HepG2 (cell line): ENCODE measurements around the gene MAGEB4. TPM values are rescaled to one million over a fixed set of nuclear protein-coding genes. Genes with fewer than 3 reads are reported as not detected.

Experiments
- ATAC-seq: fragments of 200-7000 bp; cut with Tn5 transposase; 3 replicates; pipeline ENCODE4 v1.9.1; 2020; ENCODE audit warnings: mild to moderate bottlenecking, moderate library complexity
- BruUV-seq: library from RNA; stranded (reverse); fragments of 400-500 nt; replicated peaks from 2 replicates; lab custom pipeline; 2021; lab: Mats Ljungman, UMichigan
- CTCF ChIA-PET: fragments of 300-600 bp; formaldehyde crosslinking; extraction: SDS; loops from one replicate; lab custom pipeline; 2021; ENCODE audit warnings: low total read pairs, inconsistent platforms, low intra/inter-chr PET ratio; lab: Yijun Ruan, JAX
- POLR2A ChIA-PET: fragments of 350-600 bp; sonication (Branson Sonifier 250); formaldehyde crosslinking; loops from one replicate; lab custom pipeline; 2020; ENCODE audit warnings: antibody characterized with exemption, inconsistent platforms; lab: Yijun Ruan, JAX
- DNase-seq: peaks from one replicate; pipeline ENCODE4 v3.0.0-alpha.2; 2015; ENCODE audit warnings: low spot score
- FAIRE-seq: peaks from 3 replicates; lab custom pipeline; 2011; peaks lifted over from hg19 to GRCh38; lab: Jason Lieb, UNC
- H2AFZ ChIP-seq: one replicate; pipeline ENCODE4 v1.6.1; 2011; ENCODE audit warnings: low read length, inconsistent platforms
- H3K27ac ChIP-seq: fragments of 300-600 bp; 3 replicates; pipeline ENCODE4 v1.8.0; 2011; ENCODE audit warnings: mixed run types, mild to moderate bottlenecking, mixed read lengths, low read length, inconsistent platforms; ENCODE audit not compliant: insufficient read depth; ENCODE audit errors: extremely low read length
- H3K27me3 ChIP-seq, 2 experiments: fragments of 200-600 bp in 1 of 2; 2 replicates in 1 of 2; 3 replicates in 1 of 2; pipeline versions ENCODE4 v1.6.0 to v1.8.0; 2011; ENCODE audit warnings: low read length in 2 of 2, mild to moderate bottlenecking in 2 of 2, moderate library complexity in 2 of 2, inconsistent platforms in 1 of 2; ENCODE audit not compliant: insufficient read depth in 2 of 2, control insufficient read depth in 1 of 2
- H3K36me3 ChIP-seq, 2 experiments: fragments of 200-600 bp in 1 of 2; replicated peaks in 1 of 2; 2 replicates in 1 of 2; 3 replicates in 1 of 2; pipeline versions ENCODE4 v1.5.1 to v1.8.0; 2011; ENCODE audit warnings: low read length in 2 of 2, inconsistent platforms in 1 of 2; ENCODE audit not compliant: insufficient read depth in 2 of 2, control insufficient read depth in 1 of 2
- H3K4me1 ChIP-seq: 2 replicates; pipeline ENCODE4 v1.5.1; 2012; ENCODE audit warnings: low read length, inconsistent platforms; ENCODE audit not compliant: insufficient read depth
- H3K4me2 ChIP-seq: 2 replicates; pipeline ENCODE4 v1.6.0; 2011; ENCODE audit warnings: low read depth, low read length, inconsistent platforms
- H3K4me3 ChIP-seq, 3 experiments: fragments of 200-600 bp in 1 of 3; sonication (generic), shearing (Covaris generic) in 1 of 3; replicated peaks in 1 of 3; 2 replicates each; pipeline ENCODE4 v1.5.1; 2011 to 2016; ENCODE audit warnings: low read length in 3 of 3, inconsistent platforms in 2 of 3, low read depth in 2 of 3, mild to moderate bottlenecking in 2 of 3, control low read depth in 1 of 3, mixed read lengths in 1 of 3; ENCODE audit not compliant: insufficient read depth in 1 of 3
- H3K79me2 ChIP-seq: one replicate; pipeline ENCODE4 v1.6.1; 2011; ENCODE audit warnings: low read length, inconsistent platforms; ENCODE audit not compliant: insufficient read depth
- H3K9ac ChIP-seq: 2 replicates; pipeline ENCODE4 v1.6.0; 2011; ENCODE audit warnings: mild to moderate bottlenecking, low read depth, low read length, inconsistent platforms; ENCODE audit not compliant: insufficient read depth
- H3K9me3 ChIP-seq: 2 replicates; pipeline ENCODE4 v1.5.1; 2012; ENCODE audit warnings: mild to moderate bottlenecking, low read length
- H4K20me1 ChIP-seq: 2 replicates; pipeline ENCODE4 v1.6.0; 2011; ENCODE audit warnings: inconsistent platforms, mild to moderate bottlenecking, low read length, moderate library complexity; ENCODE audit not compliant: insufficient read depth
- AGO2 ChIP-seq: fragments of 200-400 bp; formaldehyde crosslinking; optimal IDR thresholded peaks from 2 replicates; pipeline ENCODE3; 2017; ENCODE audit warnings: mild to moderate bottlenecking, low read depth, low read length, moderate library complexity
- BHLHE40 ChIP-seq: IDR thresholded peaks from 2 replicates; pipeline ENCODE4 v1.6.1; 2011; ENCODE audit warnings: low read length, improper control_type of control experiment
- KLF12 ChIP-seq: sonication (generic); formaldehyde crosslinking; IDR thresholded peaks from 2 replicates; pipeline ENCODE4 v1.4.0; 2020; ENCODE audit warnings: missing genetic modification reagents, borderline replicate concordance
- MEIS2 ChIP-seq: sonication (generic); formaldehyde crosslinking; IDR thresholded peaks from 2 replicates; pipeline ENCODE4 v1.9.0; 2021; ENCODE audit warnings: mild to moderate bottlenecking, missing genetic modification reagents
- TBP ChIP-seq: sonication (generic); formaldehyde crosslinking; IDR thresholded peaks from 2 replicates; pipeline ENCODE4 v1.5.0; 2020; ENCODE audit warnings: missing genetic modification reagents
- WIZ ChIP-seq: sonication (generic); formaldehyde crosslinking; IDR thresholded peaks from 2 replicates; pipeline ENCODE4 v1.5.1; 2020; ENCODE audit warnings: mild to moderate bottlenecking, missing genetic modification reagents
- YEATS4 ChIP-seq: sonication (generic); formaldehyde crosslinking; IDR thresholded peaks from 2 replicates; pipeline ENCODE4 v1.4.0; 2020; ENCODE audit warnings: missing genetic modification reagents, borderline replicate concordance
- ZNF768 ChIP-seq: sonication (generic); formaldehyde crosslinking; IDR thresholded peaks from 2 replicates; pipeline ENCODE4 v1.4.0; 2020; ENCODE audit warnings: missing genetic modification reagents
- WGBS: methylation state at CpG from one replicate; pipeline ENCODE4 v1.1.6; 2017; ENCODE audit warnings: low lambda C conversion rate; 5-methylcytosine and 5-hydroxymethylcytosine counted together
- in situ Hi-C: cut with HindIII; loops from 2 replicates; pipeline ENCODE4 v1.10.0; 2017; ENCODE audit warnings: low pct_unique_long_range_greater_than_20kb; ENCODE audit not compliant: extremely low pct_ligation_motif_present
- intact Hi-C: fragments of 100-400 bp; cut with micrococcal nuclease; formaldehyde crosslinking; loops from one replicate; pipeline ENCODE4 v1.10.0; 2022; ENCODE audit not compliant: unreplicated experiment
- polyA plus RNA-seq, 8 experiments: library from polyadenylated mRNA; depleted of rRNA in 3 of 8; stranded (reverse) in 7 of 8; unstranded in 1 of 8; fragments of >200 nt; fragmentation: Illumina TruSeq in 4 of 8; extraction: Trizol in 4 of 8; gene quantifications; 2 replicates each; pipeline versions ENCODE4 v1.2.1 to v1.2.3, GENCODE V29; 2011 to 2016; ENCODE audit warnings: low read depth in 4 of 8, missing spikeins in 1 of 8, mixed read lengths in 1 of 8; ENCODE audit not compliant: insufficient read depth in 1 of 8
- total RNA-seq, 5 experiments: library from RNA; depleted of rRNA; stranded (reverse); fragments of >200 nt; fragmentation: Illumina TruSeq; extraction: Trizol; gene quantifications; 2 replicates each; pipeline ENCODE4 v1.2.3, GENCODE V29; 2016; ENCODE audit warnings: low read depth in 1 of 5
- TF ChIP-seq, protein P1 (sequence below): sonication (generic); formaldehyde crosslinking; IDR thresholded peaks from 2 replicates; pipeline ENCODE4 v1.5.0; 2020; ENCODE audit warnings: mild to moderate bottlenecking, missing genetic modification reagents
- TF ChIP-seq, protein P2 (sequence below): sonication (generic); formaldehyde crosslinking; IDR thresholded peaks from 2 replicates; pipeline ENCODE4 v1.9.0; 2022; ENCODE audit warnings: low read depth, missing genetic modification reagents
- TF ChIP-seq, protein P3 (sequence below): sonication (generic); formaldehyde crosslinking; IDR thresholded peaks from 2 replicates; pipeline ENCODE4; 2020; ENCODE audit warnings: missing genetic modification reagents, mild to moderate bottlenecking, borderline replicate concordance

MAGEB4 gene
- total and polyA plus RNA-seq, 2 of the 13 experiments (the other 11 are each of a cell fraction or from before 2014, with no cell fraction given): not detected

DNA sequence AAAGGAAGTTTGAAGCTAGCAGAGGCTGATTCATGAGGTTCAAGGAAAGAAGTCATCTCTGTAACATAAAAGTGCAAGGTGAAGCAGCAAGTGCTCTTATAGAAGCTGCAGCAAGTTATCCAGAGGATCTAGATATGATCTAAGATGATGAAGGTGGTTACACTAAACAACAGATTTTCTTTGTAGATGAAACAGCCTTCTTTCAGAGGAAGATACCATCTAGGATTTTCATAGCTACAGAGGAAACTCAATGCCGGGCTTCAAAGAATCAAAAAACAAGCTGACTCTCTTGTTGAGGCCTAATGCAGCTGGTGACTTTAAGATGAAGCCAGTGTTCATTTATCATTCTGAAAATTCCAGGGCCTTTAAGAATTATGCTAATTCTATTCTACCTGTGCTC is 38.6 kb downstream of the MAGEB4 start:
- TF ChIP-seq BHLHE40 (no peak), AGO2 (no peak), MEIS2 (CRISPR knock-in tag) (no peak)
- DNase-seq (no peak), ATAC-seq (no peak), FAIRE-seq (no peak)
- in situ Hi-C loops (no loop called here), intact Hi-C loops (no loop called here)
- ChIA-PET CTCF (no interaction called here), POLR2A (no interaction called here)
- Histone ChIP-seq H3K27me3 (no peaks in the 10 kb centered on the region), H4K20me1 (no peaks in the 10 kb centered on the region), H3K4me1 (no peaks in the 10 kb centered on the region), H3K4me2 (no peak overlapping the region), H3K36me3 (no peaks in the 10 kb centered on the region), H3K9ac (no peak overlapping the region), H2AFZ (no peak overlapping the region), H3K79me2 (no peaks in the 10 kb centered on the region), H3K9me3 (no peaks in the 10 kb centered on the region), H3K4me3 (no peak overlapping the region), H3K27ac (no peak overlapping the region)
- BruUV-seq: no TSS peak
- 0% methylated on average over 1 of the region's 1 CpG for WGBS

DNA sequence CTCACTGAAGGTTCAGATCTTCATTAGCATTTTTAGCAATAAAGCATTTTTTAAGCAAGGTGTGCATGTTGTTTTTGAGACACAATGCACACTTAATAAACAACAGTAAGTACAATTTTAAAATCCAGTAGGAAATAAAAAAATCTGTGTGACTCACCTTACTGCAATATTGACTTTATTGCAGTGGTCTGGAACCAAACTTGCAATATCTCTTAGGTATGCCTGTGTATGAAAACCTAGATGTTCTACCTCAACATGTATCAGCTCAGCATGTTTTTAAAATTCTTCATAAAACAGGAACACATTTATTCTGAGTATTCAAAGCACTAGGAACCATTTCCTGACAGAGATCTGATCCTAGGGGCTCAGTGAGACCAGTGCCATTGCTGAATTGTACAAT is 40.7 kb downstream of the MAGEB4 start:
- H3K9ac ChIP-seq: no peak overlapping the region
- intact Hi-C loops (no loop called here), in situ Hi-C loops (no loop called here)
- no peak overlapping the region for H3K4me2 ChIP-seq
- no peaks in the 10 kb centered on the region for H3K36me3 ChIP-seq
- FAIRE-seq (no peak), ATAC-seq (no peak), DNase-seq (no peak)
- H3K79me2 ChIP-seq: no peaks in the 10 kb centered on the region
- ChIA-PET CTCF (no interaction called here), POLR2A (no interaction called here)
- no peak overlapping the region for H3K4me3 ChIP-seq
- H4K20me1 ChIP-seq: no peaks in the 10 kb centered on the region
- no peaks in the 10 kb centered on the region for H3K4me1 ChIP-seq
- H3K27me3 ChIP-seq: no peaks in the 10 kb centered on the region
- H2AFZ ChIP-seq: no peak overlapping the region
- no peaks in the 10 kb centered on the region for H3K9me3 ChIP-seq
- no TSS peak for BruUV-seq
- H3K27ac ChIP-seq: no peak overlapping the region
- TF ChIP-seq, protein P1, sequence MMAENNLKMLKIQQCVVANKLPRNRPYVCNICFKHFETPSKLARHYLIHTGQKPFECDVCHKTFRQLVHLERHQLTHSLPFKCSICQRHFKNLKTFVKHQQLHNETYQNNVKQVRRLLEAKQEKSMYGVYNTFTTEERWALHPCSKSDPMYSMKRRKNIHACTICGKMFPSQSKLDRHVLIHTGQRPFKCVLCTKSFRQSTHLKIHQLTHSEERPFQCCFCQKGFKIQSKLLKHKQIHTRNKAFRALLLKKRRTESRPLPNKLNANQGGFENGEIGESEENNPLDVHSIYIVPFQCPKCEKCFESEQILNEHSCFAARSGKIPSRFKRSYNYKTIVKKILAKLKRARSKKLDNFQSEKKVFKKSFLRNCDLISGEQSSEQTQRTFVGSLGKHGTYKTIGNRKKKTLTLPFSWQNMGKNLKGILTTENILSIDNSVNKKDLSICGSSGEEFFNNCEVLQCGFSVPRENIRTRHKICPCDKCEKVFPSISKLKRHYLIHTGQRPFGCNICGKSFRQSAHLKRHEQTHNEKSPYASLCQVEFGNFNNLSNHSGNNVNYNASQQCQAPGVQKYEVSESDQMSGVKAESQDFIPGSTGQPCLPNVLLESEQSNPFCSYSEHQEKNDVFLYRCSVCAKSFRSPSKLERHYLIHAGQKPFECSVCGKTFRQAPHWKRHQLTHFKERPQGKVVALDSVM (CRISPR knock-in tag): no peak
- no peak for TF ChIP-seq ZNF768
- no peak for TF ChIP-seq YEATS4 (CRISPR knock-in tag)
- TF ChIP-seq, protein P2, sequence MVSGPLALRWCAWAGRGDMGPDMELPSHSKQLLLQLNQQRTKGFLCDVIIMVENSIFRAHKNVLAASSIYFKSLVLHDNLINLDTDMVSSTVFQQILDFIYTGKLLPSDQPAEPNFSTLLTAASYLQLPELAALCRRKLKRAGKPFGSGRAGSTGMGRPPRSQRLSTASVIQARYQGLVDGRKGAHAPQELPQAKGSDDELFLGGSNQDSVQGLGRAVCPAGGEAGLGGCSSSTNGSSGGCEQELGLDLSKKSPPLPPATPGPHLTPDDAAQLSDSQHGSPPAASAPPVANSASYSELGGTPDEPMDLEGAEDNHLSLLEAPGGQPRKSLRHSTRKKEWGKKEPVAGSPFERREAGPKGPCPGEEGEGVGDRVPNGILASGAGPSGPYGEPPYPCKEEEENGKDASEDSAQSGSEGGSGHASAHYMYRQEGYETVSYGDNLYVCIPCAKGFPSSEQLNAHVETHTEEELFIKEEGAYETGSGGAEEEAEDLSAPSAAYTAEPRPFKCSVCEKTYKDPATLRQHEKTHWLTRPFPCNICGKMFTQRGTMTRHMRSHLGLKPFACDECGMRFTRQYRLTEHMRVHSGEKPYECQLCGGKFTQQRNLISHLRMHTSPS (CRISPR knock-in tag): no peak
- no peak for TF ChIP-seq TBP (CRISPR knock-in tag)
- TF ChIP-seq KLF12 (CRISPR knock-in tag): no peak
- TF ChIP-seq, protein P3, sequence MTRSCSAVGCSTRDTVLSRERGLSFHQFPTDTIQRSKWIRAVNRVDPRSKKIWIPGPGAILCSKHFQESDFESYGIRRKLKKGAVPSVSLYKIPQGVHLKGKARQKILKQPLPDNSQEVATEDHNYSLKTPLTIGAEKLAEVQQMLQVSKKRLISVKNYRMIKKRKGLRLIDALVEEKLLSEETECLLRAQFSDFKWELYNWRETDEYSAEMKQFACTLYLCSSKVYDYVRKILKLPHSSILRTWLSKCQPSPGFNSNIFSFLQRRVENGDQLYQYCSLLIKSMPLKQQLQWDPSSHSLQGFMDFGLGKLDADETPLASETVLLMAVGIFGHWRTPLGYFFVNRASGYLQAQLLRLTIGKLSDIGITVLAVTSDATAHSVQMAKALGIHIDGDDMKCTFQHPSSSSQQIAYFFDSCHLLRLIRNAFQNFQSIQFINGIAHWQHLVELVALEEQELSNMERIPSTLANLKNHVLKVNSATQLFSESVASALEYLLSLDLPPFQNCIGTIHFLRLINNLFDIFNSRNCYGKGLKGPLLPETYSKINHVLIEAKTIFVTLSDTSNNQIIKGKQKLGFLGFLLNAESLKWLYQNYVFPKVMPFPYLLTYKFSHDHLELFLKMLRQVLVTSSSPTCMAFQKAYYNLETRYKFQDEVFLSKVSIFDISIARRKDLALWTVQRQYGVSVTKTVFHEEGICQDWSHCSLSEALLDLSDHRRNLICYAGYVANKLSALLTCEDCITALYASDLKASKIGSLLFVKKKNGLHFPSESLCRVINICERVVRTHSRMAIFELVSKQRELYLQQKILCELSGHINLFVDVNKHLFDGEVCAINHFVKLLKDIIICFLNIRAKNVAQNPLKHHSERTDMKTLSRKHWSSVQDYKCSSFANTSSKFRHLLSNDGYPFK (CRISPR knock-in tag): no peak
- no peak for TF ChIP-seq WIZ (CRISPR knock-in tag)
